A204.1 (cell line): ENCODE results near the gene PSPC1.

Source experiments
- FAIRE-seq: peaks from 2 replicates; lab custom pipeline; 2012; peaks lifted over from hg19 to GRCh38; lab: Jason Lieb, UNC

Gene PSPC1

DNA sequence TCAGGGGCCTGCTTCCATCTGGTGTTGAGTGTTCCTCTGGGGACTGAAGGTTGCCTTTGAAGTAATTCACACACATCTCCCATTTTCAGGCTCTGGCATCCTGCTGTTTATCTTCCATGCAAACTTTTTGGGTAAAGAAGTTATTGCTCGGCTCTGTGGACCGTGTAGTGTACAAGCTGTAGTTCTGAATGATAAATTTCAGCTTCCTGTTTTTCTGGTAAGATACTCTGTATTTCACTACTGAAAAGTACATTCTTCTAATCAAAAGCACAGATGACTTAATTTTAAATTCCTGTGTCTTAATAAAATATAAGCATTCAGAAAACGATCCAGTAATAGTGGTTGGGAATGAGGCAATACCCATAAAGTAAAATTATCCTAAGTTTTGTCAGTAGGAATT is 112.6 kb downstream of the PSPC1 start:
- no peak for FAIRE-seq

DNA sequence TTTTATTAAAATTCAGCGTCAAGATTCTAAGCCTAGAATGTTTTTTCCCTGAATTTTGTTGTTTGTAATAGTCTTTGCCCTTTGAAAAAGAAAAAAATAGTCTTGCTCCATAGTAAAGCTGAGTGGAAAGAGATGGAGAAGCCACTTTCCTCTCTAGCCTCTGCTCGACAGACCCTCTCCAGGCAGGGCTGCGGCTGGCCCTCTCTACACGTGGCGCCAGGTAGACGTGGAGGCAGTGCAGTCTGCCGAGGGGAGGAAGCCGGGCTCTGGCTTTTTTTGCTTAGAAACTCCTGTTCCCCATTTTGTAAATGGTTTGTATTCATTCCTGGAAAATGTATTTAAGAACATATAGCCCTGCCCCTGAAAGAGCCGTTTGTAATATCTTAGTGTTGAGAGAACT is 114.0 kb downstream of the PSPC1 start:
- no peak for FAIRE-seq

- no peak for FAIRE-seq
These were observed 117.3 kb downstream of the PSPC1 start for GRCh38 chr13:19665427-19665859.

GRCh38 chr13:19664481-19665230 is 118.1 kb downstream of the PSPC1 start:
- no peak for FAIRE-seq

DNA sequence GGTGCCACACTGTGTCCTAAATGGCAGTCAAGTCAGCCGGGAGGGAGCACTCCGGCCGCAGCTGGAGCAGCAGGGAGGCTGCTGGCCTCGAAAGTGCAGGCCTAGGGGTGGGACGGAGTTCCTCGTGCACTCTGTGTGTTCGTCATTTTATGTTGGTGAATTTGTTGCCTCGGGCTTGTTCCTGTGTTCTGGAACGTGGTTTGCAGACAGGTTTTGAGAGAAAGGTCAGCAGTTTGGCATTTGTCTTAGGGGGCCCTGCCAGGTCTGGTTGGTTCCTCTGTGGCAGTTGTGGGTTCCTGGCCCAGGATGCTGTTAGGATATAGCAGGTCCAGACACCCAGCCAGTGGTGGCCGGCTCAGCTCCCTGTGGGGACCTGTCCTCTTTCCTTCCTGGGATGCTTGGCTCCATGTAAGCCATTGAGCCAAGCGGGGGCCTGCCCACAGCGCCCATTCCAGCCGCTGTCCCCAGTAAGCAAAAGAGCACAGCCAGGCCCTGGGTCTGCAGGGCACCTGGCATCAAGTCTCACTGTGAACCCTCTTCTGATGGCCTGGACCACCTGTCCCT is 119.2 kb downstream of the PSPC1 start:
- FAIRE-seq, result no peak

- no peak for FAIRE-seq
These were observed 121.2 kb downstream of the PSPC1 start for GRCh38 chr13:19661561-19661960.

DNA sequence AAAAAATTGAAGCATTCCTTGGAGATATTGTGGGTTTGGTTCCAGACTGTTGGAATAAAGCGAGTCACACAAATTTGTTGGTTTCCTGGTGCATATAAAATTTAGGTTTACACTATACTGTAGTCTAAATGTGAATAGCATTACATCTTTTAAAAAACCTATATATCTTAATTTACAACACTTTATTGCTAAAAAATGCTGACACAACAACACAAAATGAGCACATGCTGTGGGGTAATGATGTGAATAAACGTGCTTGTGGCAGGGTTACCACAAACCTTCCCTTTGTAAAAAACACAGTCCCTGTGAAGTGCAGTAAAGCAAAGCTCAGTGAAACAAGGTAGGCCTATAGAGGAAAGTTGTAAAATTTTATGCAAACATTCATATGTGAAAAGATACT is 121.6 kb downstream of the PSPC1 start:
- no peak for FAIRE-seq

DNA sequence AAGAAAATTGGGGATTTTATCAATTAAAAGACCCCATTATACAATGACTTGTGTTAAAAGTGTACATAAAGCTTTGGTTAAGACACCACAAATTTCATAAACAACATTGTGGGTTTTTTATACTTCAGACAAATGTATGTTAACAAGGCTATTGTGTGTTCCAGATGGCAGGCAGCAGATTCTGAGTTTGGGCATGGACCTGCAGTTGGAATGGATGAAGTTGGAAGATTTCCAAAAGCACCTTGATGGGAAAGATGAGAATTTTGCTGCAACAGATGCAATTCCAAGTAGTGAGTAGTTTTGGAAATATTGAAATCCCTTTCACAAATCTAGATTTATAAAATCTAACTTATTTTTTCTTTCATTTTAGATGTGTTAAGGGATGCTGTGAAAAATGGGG is 123.9 kb downstream of the PSPC1 start:
- no peak for FAIRE-seq

GRCh38 chr13:19657872-19658591 is 124.7 kb downstream of the PSPC1 start:
- FAIRE-seq, result no peak
